Measurements from ENCODE around the gene TP63.
"Not testable (repeated sequence)": the region's sequence is repeated elsewhere in the genome, so short reads cannot be mapped to it uniquely, and the experiment has no call there.

TP63 gene

GRCh38 chr3:189631373-189631408 lies at the start of gene TP63:
TSS of gene TP63 (plus strand) at chr3:189631389. CDS start at chr3:189631516, 127 bp downstream.
- no peak for DNase-seq

GRCh38 chr3:189582179-189582578 lies 49.0 kb upstream of the TP63 start:
- DNase-seq, result no peak

GRCh38 chr3:189584645-189585044 lies 46.5 kb upstream of the TP63 start:
- DNase-seq, result no peak

GRCh38 chr3:189586941-189587663 lies 44.1 kb upstream of the TP63 start:
- no peak for DNase-seq

DNA sequence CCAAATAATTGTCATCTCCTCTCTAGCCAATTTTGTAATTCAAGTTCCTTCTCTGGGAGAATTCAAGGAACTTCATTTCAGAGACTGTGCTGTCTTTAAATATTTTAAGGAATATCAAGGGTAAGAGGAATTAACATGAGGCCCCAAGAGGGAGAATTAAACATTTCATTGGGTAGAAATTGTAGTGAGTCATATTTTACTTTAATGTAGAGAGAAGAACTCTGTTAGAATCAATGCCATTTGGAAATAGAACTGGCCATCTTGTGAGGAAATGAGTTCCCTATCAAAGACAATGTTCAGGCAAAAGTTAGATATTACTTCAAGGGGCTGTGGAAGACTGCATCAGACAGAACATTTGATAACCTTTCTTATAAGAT lies 43.5 kb upstream of the TP63 start:
- DNase-seq, result no peak

DNA sequence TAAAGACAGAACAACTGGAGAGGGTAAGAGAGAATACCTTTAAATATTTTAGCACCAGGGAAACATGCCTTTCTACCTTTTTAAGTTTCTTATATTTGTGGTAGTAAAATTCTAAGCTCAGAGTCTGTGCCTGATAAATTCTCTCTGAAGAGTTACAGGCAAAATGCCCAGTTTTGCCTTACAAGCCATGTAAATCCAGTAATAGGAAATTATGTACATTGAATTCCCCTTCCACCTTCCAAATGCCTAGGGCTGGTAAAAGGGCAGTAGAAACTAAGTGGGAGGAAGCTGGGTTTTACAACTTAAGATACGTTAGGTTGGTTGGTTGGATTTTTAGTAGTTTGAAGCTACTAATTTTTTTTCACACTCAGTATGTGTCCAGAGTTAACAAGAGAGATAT lies 43.1 kb upstream of the TP63 start:
- peak in 1 of 56 donors; percentile 1 for DNase-seq

- DNase-seq, result no peak
Measured at GRCh38 chr3:189588475-189589178, 42.6 kb upstream of the TP63 start.

- DNase-seq, result no peak
Measured at GRCh38 chr3:189589179-189589569, 42.0 kb upstream of the TP63 start.

- DNase-seq, result no peak
Measured at GRCh38 chr3:189590223-189590622, 41.0 kb upstream of the TP63 start.

DNA sequence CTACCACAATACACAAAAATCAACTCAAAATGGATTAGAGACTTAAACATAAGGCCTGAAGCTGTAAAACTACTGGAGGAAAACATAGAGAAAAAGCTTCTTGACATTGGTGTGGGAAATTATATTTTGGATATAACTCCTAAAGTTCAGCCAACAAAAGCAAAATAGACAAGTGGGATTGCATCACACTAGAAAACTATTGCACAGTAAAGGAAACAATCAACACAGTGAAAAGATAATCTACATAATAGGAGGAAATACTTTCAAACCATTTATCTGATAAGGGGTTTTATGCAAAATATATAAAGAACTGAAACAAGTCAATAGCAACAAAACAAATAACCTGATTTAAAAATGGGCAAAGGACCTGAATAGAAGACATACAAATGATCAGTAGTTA lies 37.6 kb upstream of the TP63 start:
- no peak for DNase-seq

GRCh38 chr3:189596078-189596979 lies 34.9 kb upstream of the TP63 start:
- not testable (repeated sequence) for DNase-seq

DNA sequence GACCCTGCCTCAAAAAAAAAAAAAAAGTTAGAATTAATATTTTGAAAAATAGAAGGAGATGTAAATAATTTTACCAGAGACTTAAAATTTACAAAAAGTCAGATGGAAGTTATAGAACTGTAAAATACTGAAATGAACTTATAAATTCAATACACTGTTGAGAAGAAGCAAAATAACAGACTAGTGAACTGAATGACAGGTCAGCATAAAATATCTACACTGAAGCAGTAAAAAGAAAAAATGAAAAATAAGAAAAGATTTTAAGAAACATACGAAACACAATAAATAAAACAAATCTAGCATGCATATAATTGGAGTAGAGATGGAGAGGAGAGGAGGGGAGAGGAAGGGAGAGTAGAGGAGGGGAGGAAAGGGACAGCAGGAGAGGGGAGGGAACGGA lies 33.3 kb upstream of the TP63 start:
- DNase-seq, result no peak

- no peak for DNase-seq
Measured at GRCh38 chr3:189598530-189599225, 32.5 kb upstream of the TP63 start.

DNA sequence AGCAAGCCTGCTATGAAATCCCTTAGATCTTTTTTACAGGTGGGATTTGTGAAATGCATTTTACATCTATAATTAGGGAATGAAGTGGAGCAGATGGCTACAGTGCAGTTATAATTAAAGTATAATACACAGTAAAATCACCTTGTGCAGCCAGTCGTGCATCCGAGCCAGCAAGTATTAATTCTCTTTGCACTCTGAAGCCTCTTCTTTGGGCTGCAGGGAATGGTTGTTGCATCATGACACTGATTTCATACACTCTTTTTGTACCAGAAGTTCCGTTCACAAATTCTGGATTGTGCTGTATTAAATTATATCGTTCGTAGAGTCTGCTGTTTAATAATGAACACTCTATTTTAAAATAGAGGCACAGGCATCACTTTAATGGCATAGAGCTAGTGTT lies 28.7 kb upstream of the TP63 start:
- no peak for DNase-seq

- DNase-seq, result no peak
Measured at GRCh38 chr3:189605717-189606116, 25.5 kb upstream of the TP63 start.

DNA sequence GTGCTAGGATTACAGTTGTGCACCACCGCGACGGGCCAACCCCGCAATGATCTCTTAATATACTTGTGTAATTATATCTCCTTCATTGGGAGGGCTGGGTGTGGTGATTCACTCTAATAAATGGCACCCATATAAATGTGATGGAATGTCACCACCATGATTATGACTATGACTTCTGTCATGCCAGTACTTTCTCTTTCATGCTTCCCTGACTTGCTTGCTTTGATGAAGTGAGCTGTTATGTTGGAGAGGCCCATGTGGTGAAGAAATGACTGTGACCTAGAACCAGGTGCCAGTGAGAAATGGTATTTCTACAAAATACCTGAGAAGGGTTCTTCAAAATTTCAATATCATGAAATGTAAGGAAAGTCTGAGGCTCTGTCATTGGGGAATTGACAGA lies 24.4 kb upstream of the TP63 start:
- no peak for DNase-seq

DNA sequence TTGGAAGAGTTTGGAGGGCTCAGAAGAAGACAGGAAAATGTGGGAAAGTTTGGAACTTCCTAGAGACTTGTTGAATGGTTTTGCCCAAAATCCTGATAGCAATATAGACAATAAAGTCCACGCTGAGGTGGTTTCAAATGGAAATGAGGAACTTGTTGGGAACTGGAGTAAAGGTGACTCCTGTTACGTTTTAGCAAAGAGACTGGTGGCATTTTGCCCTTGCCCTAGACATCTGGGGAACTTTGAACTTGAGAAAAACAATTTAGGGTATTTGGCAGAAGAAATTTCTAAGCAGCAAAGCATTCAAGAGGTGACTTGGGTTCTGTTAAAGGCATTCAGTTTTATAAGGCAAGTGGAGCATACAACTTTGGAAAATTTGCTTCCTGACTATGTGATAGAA lies 18.5 kb upstream of the TP63 start:
- not testable (repeated sequence) for DNase-seq

GRCh38 chr3:189613122-189613521 lies 18.1 kb upstream of the TP63 start:
- DNase-seq, result no peak

DNA sequence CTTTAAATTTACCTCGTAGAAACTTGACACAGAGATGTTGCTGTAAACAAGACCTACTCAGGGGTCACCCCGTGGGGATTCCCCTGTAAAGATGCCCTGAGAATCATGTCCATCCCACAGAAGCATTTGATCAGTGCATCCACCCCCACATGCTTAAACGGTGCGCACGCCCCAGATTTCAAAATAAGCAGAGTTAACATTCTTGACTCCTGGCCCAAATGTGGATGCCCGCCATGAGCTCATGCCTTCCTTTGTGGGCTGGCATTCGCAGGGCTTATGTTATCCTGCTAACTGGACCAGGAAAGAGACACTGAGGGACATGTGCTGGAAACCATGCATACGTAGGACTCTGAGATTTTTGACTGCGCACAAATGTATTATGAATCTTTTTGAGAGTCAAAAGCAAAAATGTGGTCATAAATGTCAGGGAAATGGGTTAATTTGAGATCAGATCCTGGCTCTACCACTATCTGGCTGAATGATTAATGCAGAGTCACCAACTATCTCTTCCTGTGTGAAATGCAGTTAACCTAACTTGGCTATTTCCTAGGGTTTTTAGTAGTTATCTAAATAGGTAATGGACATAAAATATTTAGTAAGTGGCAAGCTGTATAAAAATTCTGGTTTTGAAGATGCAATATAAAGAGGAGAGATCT lies 9.1 kb upstream of the TP63 start:
- no peak for DNase-seq

GRCh38 chr3:189622629-189623028 lies 8.6 kb upstream of the TP63 start:
- no peak for DNase-seq

DNA sequence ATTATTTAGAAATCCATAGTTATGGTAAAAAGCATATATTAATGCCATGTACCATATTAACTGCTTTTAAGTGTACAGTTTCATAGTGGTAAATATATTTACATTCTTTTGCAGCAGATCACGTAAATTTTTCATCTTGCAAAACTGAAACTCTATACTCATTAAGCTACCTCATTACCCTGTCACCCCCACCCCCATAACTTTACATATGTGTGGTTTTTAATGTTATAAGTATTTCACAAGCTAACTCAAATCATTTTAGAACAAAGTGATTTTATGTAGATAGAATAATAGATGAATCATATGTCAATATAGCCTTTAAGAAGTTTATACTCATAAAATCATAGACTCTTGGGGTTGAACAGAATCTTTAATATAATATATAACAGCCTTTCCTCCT lies 7.1 kb upstream of the TP63 start:
- no peak for DNase-seq

DNA sequence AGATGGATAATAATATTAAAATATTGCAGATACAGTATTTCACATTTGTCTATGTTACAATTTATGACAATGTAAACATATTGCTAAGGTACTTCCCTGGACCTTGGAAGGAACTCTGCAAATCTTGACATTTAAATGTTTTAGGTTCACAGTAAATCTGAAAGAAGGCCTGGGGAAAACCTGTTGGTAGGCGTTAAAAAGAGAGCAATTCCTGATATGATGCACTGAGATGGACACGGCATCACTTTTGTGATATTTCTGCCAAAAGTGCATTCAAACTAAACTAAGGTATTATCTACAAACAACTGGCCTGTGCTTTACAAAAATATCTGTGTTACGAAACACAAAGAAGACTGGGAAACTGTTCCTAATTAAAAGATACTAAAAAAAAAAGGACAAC lies 6.1 kb upstream of the TP63 start:
- DNase-seq, result no peak

Data from amygdala (tissue), 56 donors.